ENCODE measurements around the gene FOXO1. TPM values are rescaled to one million over a fixed set of nuclear protein-coding genes. Genes with fewer than 3 reads are reported as not detected.

The FOXO1 gene
- total and polyA plus RNA-seq, 2 of the 13 experiments (the other 11 are each of a cell fraction or from before 2014, with no cell fraction given): 8.1 to 13.1 TPM

DNA sequence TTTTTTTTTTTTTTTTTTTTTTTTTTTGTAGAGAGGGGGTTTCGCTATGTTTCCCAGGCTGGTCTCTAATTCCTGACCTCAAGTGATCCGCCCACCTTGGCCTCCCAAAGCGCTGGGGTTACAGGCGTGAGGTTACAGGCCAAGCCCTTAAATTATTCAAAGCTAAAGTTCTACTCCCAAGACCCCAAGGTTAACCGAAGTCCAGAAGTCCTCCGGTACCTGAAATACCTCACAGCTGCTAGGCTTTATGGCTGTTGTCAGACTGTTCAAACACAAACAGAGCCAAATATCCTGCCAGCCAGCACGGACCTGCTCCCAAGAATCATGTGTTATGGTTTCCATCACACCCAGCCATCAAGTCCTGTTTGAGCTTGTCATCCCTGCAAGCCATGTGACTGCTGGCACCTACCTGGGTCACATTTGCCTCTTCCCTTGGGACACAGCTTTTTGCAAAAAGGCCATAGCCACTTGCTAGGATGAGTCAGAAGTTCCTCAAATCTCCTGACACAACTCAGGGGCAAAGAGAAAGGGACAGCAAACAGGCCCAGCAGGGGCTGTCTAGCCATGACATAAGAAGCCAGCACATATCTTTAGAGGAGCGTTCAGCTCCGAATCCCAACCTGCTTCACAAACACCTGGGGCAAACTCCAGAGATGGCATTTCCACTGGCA is 129.9 kb downstream of the FOXO1 start (continued):
- TF ChIP-seq ZSCAN21 (CRISPR knock-in tag; IDR thresholded peaks at IDR 0.05; ENCODE audit: borderline replicate concordance) (no peak; the same call in 1 of the 2 replicates), TBL1XR1 (IDR thresholded peaks at IDR 0.05; ENCODE audit: borderline replicate concordance, low read length, partially characterized antibody) (peak; percentile 33), ZNF17 (CRISPR knock-in tag; IDR thresholded peaks at IDR 0.05) (no peak), ZNF652 (CRISPR knock-in tag; IDR thresholded peaks at IDR 0.05; ENCODE audit: borderline replicate concordance, low read depth) (no peak), MXD4 (CRISPR knock-in tag; IDR thresholded peaks at IDR 0.05) (no peak), CC2D1A (CRISPR knock-in tag; IDR thresholded peaks at IDR 0.05) (no peak), SPEN (CRISPR knock-in tag; IDR thresholded peaks at IDR 0.05; ENCODE audit: low read depth) (0 out of 2 replicates have a peak, but pooled peaks have one; percentile 23), ZNF598 (CRISPR knock-in tag; IDR thresholded peaks at IDR 0.05; ENCODE audit: borderline replicate concordance) (peak; percentile 57; the same call in 1 of the 2 replicates), NR3C1 (CRISPR knock-in tag; IDR thresholded peaks at IDR 0.05) (no peak), SMAD1 (CRISPR knock-in tag; IDR thresholded peaks at IDR 0.05; ENCODE audit: borderline replicate concordance, low read depth) (no peak; the same call in 1 of the 2 replicates), ZNF263 (CRISPR knock-in tag; IDR thresholded peaks at IDR 0.05) (no peak), KDM6A (CRISPR knock-in tag; IDR thresholded peaks at IDR 0.05; ENCODE audit: low read depth) (peak; percentile 16; the same call in 1 of the 2 replicates), SAFB2 (CRISPR knock-in tag; IDR thresholded peaks at IDR 0.05; ENCODE audit: borderline replicate concordance, low read depth) (no peak), SNAI1 (CRISPR knock-in tag; IDR thresholded peaks at IDR 0.05; ENCODE audit: borderline replicate concordance) (no peak), FUBP1 (CRISPR knock-in tag; IDR thresholded peaks at IDR 0.05; ENCODE audit: borderline replicate concordance) (no peak), PITX1 (CRISPR knock-in tag; IDR thresholded peaks at IDR 0.05) (peak; percentile 92), ZSCAN12 (CRISPR knock-in tag; IDR thresholded peaks at IDR 0.05) (no peak), PRPF4 (IDR thresholded peaks at IDR 0.05; ENCODE audit: low read depth, low read length, poor library complexity, severe bottlenecking) (no peak), NFYC (CRISPR knock-in tag; IDR thresholded peaks at IDR 0.05) (no peak), ZNF878 (CRISPR knock-in tag; IDR thresholded peaks at IDR 0.05) (no peak), ZBTB34 (CRISPR knock-in tag; IDR thresholded peaks at IDR 0.05) (no peak; the same call in 1 of the 2 replicates), KDM5B (CRISPR knock-in tag; IDR thresholded peaks at IDR 0.05; ENCODE audit: borderline replicate concordance) (0 out of 2 replicates have a peak, but pooled peaks have one; percentile 63), KMT2A (CRISPR knock-in tag; IDR thresholded peaks at IDR 0.05) (0 out of 2 replicates have a peak, but pooled peaks have one; percentile 24)
- TF ChIP-seq, protein P1, sequence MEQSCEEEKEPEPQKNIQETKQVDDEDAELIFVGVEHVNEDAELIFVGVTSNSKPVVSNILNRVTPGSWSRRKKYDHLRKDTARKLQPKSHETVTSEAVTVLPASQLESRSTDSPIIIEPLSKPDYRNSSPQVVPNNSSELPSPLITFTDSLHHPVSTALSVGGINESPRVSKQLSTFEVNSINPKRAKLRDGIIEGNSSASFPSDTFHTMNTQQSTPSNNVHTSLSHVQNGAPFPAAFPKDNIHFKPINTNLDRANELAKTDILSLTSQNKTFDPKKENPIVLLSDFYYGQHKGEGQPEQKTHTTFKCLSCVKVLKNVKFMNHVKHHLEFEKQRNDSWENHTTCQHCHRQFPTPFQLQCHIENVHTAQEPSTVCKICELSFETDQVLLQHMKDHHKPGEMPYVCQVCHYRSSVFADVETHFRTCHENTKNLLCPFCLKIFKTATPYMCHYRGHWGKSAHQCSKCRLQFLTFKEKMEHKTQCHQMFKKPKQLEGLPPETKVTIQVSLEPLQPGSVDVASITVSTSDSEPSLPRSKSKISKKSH (CRISPR knock-in tag; IDR thresholded peaks at IDR 0.05; ENCODE audit: borderline replicate concordance): no peak
